Neural crest cell (in vitro differentiated cells): ENCODE measurements around the gene HPN. TPM values are rescaled to one million over a fixed set of nuclear protein-coding genes. Genes with fewer than 3 reads are reported as not detected.

Experiments used
- DNase-seq: peaks from one replicate; pipeline ENCODE4 v3.0.0; 2021; ENCODE audit warnings: low read depth, mixed read lengths, low spot score
- H3K27ac Mint-ChIP-seq: one replicate; pipeline ENCODE4 v1.8.0; 2021; ENCODE audit warnings: mild to moderate bottlenecking, mixed read lengths; ENCODE audit not compliant: unreplicated experiment
- H3K27me3 Mint-ChIP-seq: 2 replicates; pipeline ENCODE4 v1.8.0; 2021; ENCODE audit warnings: low read depth, mild to moderate bottlenecking, mixed read lengths
- H3K36me3 Mint-ChIP-seq: 2 replicates; pipeline ENCODE4 v1.8.0; 2021; ENCODE audit warnings: low read depth, mild to moderate bottlenecking, mixed read lengths
- H3K4me1 Mint-ChIP-seq: 2 replicates; pipeline ENCODE4 v1.8.0; 2021; ENCODE audit warnings: mixed read lengths
- H3K4me3 Mint-ChIP-seq: one replicate; pipeline ENCODE4 v1.8.0; 2021; ENCODE audit warnings: mild to moderate bottlenecking, mixed read lengths
- H3K9me3 Mint-ChIP-seq: 2 replicates; pipeline ENCODE4 v1.8.0; 2021; ENCODE audit warnings: mixed read lengths
- total RNA-seq: library from RNA; stranded (reverse); gene quantifications from 2 replicates; pipeline ENCODE4 v1.2.1, GENCODE V29; 2021
- TF ChIP-seq, protein P1 (sequence below): fragments of 200-600 bp; sonication (generic); conservative IDR thresholded peaks from 2 replicates; pipeline ENCODE4 v1.5.0; 2021; ENCODE audit warnings: antibody characterized with exemption, mild to moderate bottlenecking

HPN gene
- total RNA-seq, 1 donor from 2014 or later = 0.26 TPM

DNA sequence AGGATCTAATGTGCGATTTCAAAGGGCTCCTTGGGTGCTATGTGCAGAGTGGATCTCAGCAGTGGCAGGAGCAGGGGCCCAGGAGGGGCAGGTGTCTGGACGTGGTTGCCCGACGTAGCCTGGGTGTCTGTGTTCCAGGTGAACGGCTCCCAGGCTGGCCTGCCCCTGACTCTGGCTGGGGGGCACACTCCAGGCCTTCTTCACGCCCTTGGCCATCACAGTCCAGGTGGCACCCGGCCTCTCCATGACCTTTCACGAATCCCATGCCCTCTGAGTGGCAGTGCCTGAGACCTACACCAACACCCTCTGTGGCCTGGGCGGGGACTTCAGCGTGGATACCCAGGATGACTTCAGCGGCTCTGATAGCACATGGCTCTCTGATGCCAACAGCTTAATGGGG, 62.8 kb downstream of the HPN start:
- Mint-ChIP-seq H3K36me3 (no peaks in the 10 kb centered on the region), H3K9me3 (peaks cover 4% of the 10 kb centered on the region), H3K4me1 (peaks cover 29% of the 10 kb centered on the region), H3K27me3 (no peaks in the 10 kb centered on the region), H3K4me3 (no peak overlapping the region), H3K27ac (no peak overlapping the region)
- no peak for DNase-seq
- TF ChIP-seq, protein P1, sequence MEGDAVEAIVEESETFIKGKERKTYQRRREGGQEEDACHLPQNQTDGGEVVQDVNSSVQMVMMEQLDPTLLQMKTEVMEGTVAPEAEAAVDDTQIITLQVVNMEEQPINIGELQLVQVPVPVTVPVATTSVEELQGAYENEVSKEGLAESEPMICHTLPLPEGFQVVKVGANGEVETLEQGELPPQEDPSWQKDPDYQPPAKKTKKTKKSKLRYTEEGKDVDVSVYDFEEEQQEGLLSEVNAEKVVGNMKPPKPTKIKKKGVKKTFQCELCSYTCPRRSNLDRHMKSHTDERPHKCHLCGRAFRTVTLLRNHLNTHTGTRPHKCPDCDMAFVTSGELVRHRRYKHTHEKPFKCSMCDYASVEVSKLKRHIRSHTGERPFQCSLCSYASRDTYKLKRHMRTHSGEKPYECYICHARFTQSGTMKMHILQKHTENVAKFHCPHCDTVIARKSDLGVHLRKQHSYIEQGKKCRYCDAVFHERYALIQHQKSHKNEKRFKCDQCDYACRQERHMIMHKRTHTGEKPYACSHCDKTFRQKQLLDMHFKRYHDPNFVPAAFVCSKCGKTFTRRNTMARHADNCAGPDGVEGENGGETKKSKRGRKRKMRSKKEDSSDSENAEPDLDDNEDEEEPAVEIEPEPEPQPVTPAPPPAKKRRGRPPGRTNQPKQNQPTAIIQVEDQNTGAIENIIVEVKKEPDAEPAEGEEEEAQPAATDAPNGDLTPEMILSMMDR = no peak

DNA sequence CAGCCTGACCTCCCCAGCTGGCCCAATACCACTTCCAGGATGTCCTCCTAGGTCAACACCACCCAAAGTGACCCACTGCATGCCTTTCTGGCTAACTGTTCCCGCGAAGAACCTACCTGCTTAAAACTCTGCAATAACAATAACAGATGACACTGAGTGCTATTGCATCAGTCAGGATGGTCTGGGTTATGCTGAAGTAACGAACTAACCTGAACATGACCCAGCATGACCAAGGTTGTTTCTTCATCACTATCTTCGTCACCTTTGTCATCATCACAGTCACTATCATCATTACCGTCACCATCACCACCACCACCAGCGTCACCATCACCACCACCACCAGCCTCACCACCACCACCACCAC, 63.5 kb downstream of the HPN start:
- Mint-ChIP-seq H3K27me3 (no peaks in the 10 kb centered on the region), H3K27ac (no peak overlapping the region), H3K36me3 (no peaks in the 10 kb centered on the region), H3K4me1 (peaks cover 29% of the 10 kb centered on the region), H3K9me3 (peaks cover 4% of the 10 kb centered on the region), H3K4me3 (no peak overlapping the region)
- TF ChIP-seq, protein P1 = no peak
- DNase-seq = no peak

DNA sequence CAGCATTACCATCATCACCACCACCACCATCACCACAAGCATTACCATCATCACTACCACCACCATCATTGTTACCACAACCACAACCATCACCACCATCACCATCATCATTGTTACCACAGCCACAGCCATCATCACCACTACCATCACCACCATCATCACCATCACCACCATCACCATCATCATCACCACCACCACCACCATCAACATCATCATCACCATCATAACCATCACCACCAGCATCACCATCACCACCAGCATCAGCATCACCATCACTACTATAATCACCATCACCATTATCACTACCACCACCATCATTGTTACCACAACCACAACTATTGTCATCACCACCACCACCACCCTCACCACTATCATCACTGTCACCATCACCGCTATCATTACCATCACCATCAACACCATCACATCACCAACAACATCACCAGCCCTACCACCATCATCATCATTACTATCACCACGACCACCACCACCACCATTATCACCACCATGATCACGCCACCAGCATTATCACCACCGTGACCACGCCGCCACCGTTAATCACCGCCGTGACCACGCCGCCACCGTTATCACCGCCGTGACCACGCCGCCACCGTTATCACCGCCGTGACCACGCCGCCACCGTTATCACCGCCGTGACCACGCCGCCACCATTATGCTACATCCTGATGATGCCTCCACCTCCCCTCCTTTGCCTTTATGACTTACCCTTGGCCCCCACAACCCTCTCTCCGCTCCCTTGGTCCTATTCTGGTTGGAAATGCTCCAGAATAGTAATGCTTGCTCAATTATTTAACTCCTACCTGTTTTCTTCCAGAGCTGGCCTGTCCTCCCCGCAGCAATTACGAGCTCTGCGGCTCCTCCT, 64.1 kb downstream of the HPN start:
- peaks cover 4% of the 10 kb centered on the region for H3K9me3 Mint-ChIP-seq
- H3K36me3 Mint-ChIP-seq = no peaks in the 10 kb centered on the region
- TF ChIP-seq, protein P1 = no peak
- peaks cover 31% of the 10 kb centered on the region for H3K4me1 Mint-ChIP-seq
- no peak for DNase-seq
- no peak overlapping the region for H3K4me3 Mint-ChIP-seq
- no peak overlapping the region for H3K27ac Mint-ChIP-seq
- H3K27me3 Mint-ChIP-seq = no peaks in the 10 kb centered on the region

DNA sequence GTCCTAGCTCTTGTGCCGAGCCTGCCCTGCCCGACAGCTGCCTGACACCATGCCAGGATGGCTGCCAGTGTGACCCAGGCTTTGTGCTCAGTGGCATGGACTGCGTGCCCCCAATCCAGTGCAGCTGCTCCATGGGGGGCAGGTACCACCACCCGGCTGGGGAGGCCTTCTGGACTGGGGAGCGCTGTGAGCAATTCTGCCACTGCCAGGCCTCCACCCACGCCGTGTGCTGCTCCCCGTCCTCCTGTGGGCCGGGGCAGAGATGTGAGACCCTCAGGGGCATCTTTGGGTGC, 64.7 kb downstream of the HPN start:
- no peak overlapping the region for H3K4me3 Mint-ChIP-seq
- H3K27ac Mint-ChIP-seq = no peak overlapping the region
- TF ChIP-seq, protein P1 = no peak
- H3K9me3 Mint-ChIP-seq = peaks cover 4% of the 10 kb centered on the region
- H3K4me1 Mint-ChIP-seq = peaks cover 31% of the 10 kb centered on the region
- no peak for DNase-seq
- H3K27me3 Mint-ChIP-seq = no peaks in the 10 kb centered on the region
- H3K36me3 Mint-ChIP-seq = no peaks in the 10 kb centered on the region

DNA sequence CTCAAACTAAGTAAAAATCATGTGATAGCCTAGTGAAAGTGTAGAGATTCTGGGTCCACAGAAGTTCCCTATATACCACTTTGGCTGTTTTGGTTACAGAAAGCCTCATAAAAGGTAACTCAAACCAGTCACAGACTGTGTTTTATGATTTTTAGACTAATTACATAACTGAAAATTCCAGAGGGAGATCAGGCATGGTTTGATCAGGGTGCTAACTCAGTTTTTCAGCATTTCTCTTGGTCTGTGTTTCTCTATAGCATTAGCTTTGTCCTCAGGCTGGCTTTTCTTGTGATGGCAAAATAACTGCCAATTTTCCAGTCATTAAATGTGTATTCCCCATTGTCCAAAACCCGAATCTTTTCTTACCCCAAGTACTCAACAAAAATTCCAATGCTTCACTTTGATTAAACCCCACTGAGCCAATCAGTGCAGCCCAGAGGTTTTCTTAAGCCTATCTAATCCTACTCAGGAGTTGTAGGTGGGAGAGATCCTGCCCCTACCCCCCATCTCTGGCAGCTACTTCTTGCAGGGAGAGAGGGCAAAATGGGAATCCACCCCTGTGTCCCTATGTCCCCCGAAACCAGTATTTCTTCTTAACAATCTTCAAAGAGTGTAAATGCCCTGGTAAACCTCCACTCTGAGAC, 65.5 kb downstream of the HPN start:
- no peak for DNase-seq
- Mint-ChIP-seq H3K27me3 (no peaks in the 10 kb centered on the region), H3K4me3 (peak overlapping the region; percentile 16), H3K9me3 (peaks cover 4% of the 10 kb centered on the region), H3K36me3 (no peaks in the 10 kb centered on the region), H3K4me1 (peaks cover 34% of the 10 kb centered on the region), H3K27ac (peak overlapping the region; percentile 39)
- TF ChIP-seq, protein P1 = no peak
